Caki2 (cell line): ENCODE measurements around the gene UPP2. TPM values are rescaled to one million over a fixed set of nuclear protein-coding genes. Genes with fewer than 3 reads are reported as not detected.
A peak's percentile ranks its signal among the peaks of the same experiment; 100 is the strongest.

Experiments
- DNase-seq: peaks from one replicate; pipeline ENCODE4 v3.0.0-alpha.2; 2015; ENCODE audit warnings: low read depth
- in situ Hi-C: cut with HindIII; loops from 2 replicates; pipeline ENCODE4 v1.10.0; 2016; ENCODE audit warnings: low sequenced_read_pairs, low pct_unique_long_range_greater_than_20kb, mixed read lengths
- total RNA-seq: library from RNA; depleted of rRNA; stranded (reverse); fragments of >200 nt; shearing (Covaris generic); gene quantifications from 2 replicates; pipeline ENCODE4 v1.2.3, GENCODE V29; 2014; ENCODE audit warnings: low replicate concordance; rRNA removed

The UPP2 gene
- not detected in 2 replicates for total RNA-seq

- in situ Hi-C loops = no loop called here
- no peak for DNase-seq
Observed at GRCh38 chr2:158101384-158101926, at the start of gene UPP2. TSS of gene UPP2 (plus strand) at chr2:158101876. CDS start at chr2:158102064, 188 bp downstream.

GRCh38 chr2:158052761-158053160 is 48.9 kb upstream of the UPP2 start:
- DNase-seq = no peak
- in situ Hi-C loops = no loop called here

GRCh38 chr2:158056875-158057274 is 44.8 kb upstream of the UPP2 start:
- no peak for DNase-seq
- in situ Hi-C loops = no loop called here

GRCh38 chr2:158060160-158060834 is 41.4 kb upstream of the UPP2 start:
- in situ Hi-C loops = no loop called here
- no peak for DNase-seq

- in situ Hi-C loops = no loop called here
- DNase-seq = no peak
Observed at GRCh38 chr2:158060835-158061435, 40.7 kb upstream of the UPP2 start.

GRCh38 chr2:158061763-158062162 is 39.9 kb upstream of the UPP2 start:
- in situ Hi-C loops = no loop called here
- no peak for DNase-seq

GRCh38 chr2:158066046-158066713 is 35.5 kb upstream of the UPP2 start:
- in situ Hi-C loops = no loop called here
- no peak for DNase-seq

- DNase-seq = no peak
- in situ Hi-C loops = no loop called here
Observed at GRCh38 chr2:158071018-158071417, 30.7 kb upstream of the UPP2 start.

GRCh38 chr2:158072361-158072760 is 29.3 kb upstream of the UPP2 start:
- in situ Hi-C loops = no loop called here
- no peak for DNase-seq

GRCh38 chr2:158079672-158080071 is 22.0 kb upstream of the UPP2 start:
- peak; percentile 50 for DNase-seq
- in situ Hi-C loops = no loop called here

- in situ Hi-C loops = no loop called here
- DNase-seq = no peak
Observed at GRCh38 chr2:158088093-158088492, 13.6 kb upstream of the UPP2 start.

GRCh38 chr2:158089322-158089721 is 12.4 kb upstream of the UPP2 start:
- in situ Hi-C loops = no loop called here
- no peak for DNase-seq

GRCh38 chr2:158091647-158092046 is 10.0 kb upstream of the UPP2 start:
- in situ Hi-C loops = no loop called here
- no peak for DNase-seq

GRCh38 chr2:158094487-158095092 is 7.1 kb upstream of the UPP2 start:
- peak; percentile 59 for DNase-seq
- in situ Hi-C loops = no loop called here

- in situ Hi-C loops = no loop called here
- no peak for DNase-seq
Observed at GRCh38 chr2:158095269-158095668, 6.4 kb upstream of the UPP2 start.

GRCh38 chr2:158095912-158096311 is 5.8 kb upstream of the UPP2 start:
- in situ Hi-C loops = no loop called here
- no peak for DNase-seq

- no peak for DNase-seq
- in situ Hi-C loops = no loop called here
Observed at GRCh38 chr2:158097481-158097880, 4.2 kb upstream of the UPP2 start.

GRCh38 chr2:158098178-158098577 is 3.5 kb upstream of the UPP2 start:
- DNase-seq = no peak
- in situ Hi-C loops = no loop called here

GRCh38 chr2:158099716-158100115 is 2.0 kb upstream of the UPP2 start:
- peak; percentile 6 for DNase-seq
- in situ Hi-C loops = no loop called here
